Measurements from ENCODE around the gene HOXB8.

GRCh38 chr17:48593840-48594537 is 21.1 kb downstream of the HOXB8 start:
- no peak for TF ChIP-seq EZH2 (IDR thresholded peaks at IDR 0.05; ENCODE audit: low read depth)
- TF ChIP-seq, protein P1, sequence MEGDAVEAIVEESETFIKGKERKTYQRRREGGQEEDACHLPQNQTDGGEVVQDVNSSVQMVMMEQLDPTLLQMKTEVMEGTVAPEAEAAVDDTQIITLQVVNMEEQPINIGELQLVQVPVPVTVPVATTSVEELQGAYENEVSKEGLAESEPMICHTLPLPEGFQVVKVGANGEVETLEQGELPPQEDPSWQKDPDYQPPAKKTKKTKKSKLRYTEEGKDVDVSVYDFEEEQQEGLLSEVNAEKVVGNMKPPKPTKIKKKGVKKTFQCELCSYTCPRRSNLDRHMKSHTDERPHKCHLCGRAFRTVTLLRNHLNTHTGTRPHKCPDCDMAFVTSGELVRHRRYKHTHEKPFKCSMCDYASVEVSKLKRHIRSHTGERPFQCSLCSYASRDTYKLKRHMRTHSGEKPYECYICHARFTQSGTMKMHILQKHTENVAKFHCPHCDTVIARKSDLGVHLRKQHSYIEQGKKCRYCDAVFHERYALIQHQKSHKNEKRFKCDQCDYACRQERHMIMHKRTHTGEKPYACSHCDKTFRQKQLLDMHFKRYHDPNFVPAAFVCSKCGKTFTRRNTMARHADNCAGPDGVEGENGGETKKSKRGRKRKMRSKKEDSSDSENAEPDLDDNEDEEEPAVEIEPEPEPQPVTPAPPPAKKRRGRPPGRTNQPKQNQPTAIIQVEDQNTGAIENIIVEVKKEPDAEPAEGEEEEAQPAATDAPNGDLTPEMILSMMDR (conservative IDR thresholded peaks at IDR 0.05): peak; percentile 66
